Measurements from ENCODE around the gene TRIM38.
"Not testable (repeated sequence)": the region's sequence is repeated elsewhere in the genome, so short reads cannot be mapped to it uniquely, and the experiment has no call there.

The TRIM38 gene

GRCh38 chr6:25971187-25971821 lies 8.7 kb downstream of the TRIM38 start:
- peak; percentile 80 to 85 for DNase-seq

GRCh38 chr6:25972128-25972527 lies 9.5 kb downstream of the TRIM38 start:
- DNase-seq = no peak

- no peak for DNase-seq
Observed at GRCh38 chr6:25972902-25973301, 10.3 kb downstream of the TRIM38 start.

- no peak for DNase-seq
Observed at GRCh38 chr6:25973923-25974555, 11.4 kb downstream of the TRIM38 start.

- no peak for DNase-seq
Observed at GRCh38 chr6:25975923-25976560, 13.4 kb downstream of the TRIM38 start.

- no peak for DNase-seq
Observed at GRCh38 chr6:25980935-25981334, 18.3 kb downstream of the TRIM38 start.

- DNase-seq = peak in 1 of 2 donors; percentile 19
Observed at GRCh38 chr6:25981568-25982263, 19.1 kb downstream of the TRIM38 start.

DNA sequence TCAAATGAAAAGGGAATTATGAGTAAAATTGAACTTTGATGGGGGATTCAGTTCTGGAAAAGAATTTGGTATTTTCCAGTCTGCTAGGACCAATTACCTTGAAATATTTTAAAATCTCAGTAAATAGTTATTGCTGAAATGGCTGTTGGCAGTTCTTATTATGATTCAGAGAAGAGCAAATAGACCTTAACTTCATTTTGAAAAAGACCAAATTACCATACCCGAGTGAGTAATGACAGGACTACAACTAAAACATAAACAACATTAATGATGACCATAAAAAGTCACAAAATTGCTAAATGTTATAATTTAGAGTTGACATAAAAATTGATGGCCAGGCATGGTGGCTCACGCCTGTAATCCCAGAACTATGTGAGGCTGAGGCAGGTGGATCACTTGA lies 21.7 kb downstream of the TRIM38 start:
- DNase-seq = no peak

DNA sequence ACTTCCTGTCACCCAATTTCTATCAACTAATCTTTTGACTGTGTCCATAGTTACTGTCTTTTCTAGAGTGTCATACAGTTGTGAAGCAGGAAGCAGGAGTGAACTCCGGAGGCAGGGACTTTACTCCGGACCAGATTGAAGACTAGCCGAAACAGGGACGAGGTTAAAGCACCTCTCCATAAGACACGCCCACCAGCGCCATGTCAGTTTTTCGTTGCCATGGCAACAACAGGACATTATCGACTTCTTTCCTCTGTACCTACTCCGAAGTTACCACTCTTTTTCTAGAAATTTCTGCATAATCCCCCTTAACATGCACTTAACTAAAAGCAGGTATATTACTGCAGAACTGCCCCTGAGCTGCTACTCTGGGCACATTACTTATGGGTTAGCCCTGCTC lies 25.2 kb downstream of the TRIM38 start:
- no peak for DNase-seq

DNA sequence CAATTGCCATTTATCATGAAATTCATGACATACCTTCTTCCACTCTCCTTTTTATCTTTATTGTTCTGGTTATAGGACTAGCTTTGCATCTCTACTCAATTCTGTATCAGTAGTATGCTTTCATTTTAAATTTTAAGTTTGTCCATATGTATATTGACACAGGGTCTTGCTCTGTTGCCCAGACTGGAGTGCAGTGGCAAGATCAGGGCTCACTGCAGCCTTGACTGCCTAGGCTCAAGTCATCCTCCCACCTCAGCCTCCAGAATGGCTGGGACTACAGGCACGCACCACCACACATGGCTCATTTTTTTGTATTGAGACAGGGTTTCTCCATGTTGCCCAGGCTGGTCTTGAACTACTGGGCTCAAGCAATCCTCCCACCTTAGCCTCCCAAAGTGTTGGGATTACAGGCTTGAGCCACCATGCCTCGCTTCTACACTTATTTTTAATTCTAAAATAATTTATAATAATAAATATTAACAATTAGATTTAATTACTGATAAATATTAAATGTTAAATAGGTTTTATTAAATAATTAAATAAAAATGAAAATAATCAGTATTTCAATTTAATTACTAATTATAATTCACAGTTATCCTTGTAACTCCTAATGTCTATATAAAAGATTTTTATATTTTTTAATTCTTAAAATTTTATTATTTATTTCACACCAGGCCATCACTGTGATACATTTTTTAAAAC lies 27.7 kb downstream of the TRIM38 start:
- DNase-seq = no peak

DNA sequence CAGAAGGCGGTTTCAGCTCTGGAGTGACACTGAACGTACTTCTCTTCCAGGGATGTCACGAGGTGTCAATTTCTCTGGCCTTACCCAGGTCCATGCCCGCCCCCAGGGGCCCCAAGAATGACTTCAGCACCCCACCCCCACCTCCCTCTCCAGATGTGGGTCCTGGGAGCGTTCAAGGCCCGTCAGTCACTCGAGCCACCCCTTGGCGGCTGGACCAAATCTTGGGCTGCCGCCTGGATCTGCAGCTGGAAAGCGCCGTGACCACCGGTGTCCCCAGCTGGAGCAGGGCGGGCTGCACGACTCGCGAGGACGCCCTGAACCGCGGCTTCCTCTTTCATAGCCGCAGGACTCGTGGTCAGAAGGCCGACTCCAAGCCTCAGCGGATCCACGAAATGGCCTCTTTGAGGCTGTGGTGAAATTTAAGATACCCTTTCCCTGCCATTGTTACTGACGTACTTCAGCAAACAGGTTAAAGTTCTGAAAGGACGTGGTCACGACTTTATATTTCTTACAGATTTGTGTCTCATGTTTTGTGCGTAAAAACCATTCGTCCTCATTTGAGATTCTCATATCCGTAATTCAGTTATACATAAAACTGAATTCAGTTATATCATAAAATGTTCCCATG lies 29.3 kb downstream of the TRIM38 start:
- DNase-seq = peak; percentile 92 to 93

DNA sequence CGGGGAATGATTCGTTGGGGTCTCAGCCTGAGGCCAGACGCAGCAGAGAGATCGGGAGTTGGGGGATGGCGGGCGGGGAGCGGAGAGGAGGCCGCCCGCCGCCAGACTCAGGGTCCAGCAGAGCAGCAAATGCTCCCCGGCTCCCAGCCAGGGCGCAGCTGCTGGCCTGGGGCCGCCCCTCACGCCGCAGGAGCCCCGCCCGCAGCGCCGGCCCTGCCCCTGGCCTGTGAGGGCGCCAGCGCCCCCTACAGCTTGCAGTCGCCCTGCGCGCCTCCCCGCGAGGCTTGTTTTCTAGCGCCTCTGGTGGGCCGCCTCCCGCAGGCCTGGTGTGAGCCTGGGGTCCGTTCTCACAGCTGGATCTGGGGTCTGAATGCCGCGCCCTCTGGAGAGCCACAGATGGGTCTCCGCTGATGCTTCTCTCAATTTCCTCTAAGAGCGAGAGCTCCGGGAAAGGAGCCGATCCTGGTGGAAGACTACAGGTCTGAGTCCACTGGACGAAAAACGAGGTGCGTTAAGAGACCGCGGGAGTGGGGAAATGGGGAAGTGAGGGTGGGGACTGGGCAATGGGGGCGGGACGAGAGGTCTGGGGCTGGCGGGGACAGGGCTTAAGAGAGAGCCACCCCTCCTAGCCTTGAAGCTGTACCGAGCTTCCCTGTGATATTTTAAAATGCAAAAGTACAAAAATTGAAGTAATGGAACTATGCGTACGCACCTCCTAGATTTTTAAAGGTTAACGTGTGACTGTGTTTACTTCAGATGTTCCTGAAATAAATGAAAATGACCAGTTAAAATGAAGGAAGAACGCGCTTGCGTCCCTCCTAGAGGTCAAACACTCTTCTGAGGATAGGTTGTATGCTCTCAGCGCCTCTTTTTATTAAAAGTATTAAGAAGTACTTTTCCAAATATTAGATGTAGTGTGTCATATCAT lies 30.1 kb downstream of the TRIM38 start:
- DNase-seq = peak; percentile 96

DNA sequence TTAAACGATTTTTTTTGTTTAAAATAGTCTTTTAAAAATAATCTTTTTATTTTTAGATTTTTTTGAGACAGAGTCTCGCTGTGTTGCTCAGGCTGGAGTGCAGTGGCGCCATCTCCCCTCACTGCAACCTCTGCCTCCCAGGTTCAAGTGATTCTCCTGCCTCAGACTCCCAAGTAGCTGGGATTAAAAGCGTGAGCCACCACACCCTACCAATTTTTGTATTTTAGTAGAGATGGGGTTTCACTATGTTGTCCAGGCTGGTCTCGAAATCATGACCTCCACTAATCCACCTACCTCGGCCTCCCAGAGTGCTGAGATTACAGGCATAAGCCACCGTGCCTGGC lies 30.7 kb downstream of the TRIM38 start:
- DNase-seq = not testable (repeated sequence)

GRCh38 chr6:25995507-25995906 lies 32.9 kb downstream of the TRIM38 start:
- DNase-seq = no peak

- no peak for DNase-seq
Observed at GRCh38 chr6:25997921-25998320, 35.3 kb downstream of the TRIM38 start.

- no peak for DNase-seq
Observed at GRCh38 chr6:25998379-25998778, 35.8 kb downstream of the TRIM38 start.

GRCh38 chr6:25999225-25999624 lies 36.6 kb downstream of the TRIM38 start:
- not testable (repeated sequence) for DNase-seq

DNA sequence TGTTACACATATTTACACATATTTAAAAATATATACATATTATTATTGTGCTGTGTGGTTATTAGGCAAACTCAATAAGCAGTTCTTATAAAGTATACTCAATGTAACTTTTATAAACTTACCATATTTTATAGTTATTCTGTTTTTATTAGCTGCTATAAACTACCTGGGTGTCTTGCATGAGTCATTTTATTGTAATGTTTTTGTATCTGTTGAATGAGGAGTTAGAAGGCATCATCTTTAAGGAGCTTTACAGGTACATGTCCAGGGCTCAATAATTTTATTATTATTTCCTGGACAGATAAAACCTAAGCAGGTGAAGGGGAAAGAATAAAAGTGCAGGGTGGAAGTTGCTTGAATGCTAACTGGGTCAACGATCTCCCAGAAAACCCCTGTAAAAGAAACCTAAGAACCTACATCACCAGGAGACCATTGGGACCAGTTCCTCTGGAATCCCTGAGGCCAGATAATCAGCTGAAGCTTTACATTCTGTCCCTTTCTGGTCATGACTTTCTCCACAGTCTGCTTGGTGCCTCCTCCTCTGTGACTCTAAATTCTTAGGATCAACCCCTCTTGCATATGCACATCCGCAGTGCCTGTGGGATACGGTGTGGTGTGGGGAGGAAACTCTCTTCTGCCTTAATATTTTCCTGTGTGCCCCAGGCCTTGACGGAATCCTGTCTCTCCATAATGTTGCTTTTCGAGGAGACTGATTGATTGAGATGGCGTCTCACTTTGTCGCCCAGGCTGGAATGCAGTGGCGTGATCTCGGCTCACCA lies 38.0 kb downstream of the TRIM38 start:
- DNase-seq = no peak

- DNase-seq = peak; percentile 55 to 61
Observed at GRCh38 chr6:26003102-26003694, 40.6 kb downstream of the TRIM38 start.
